ENCODE results near the gene COA8. TPM values are rescaled to one million over a fixed set of nuclear protein-coding genes. Genes with fewer than 3 reads are reported as not detected.

The COA8 gene
- total and polyA plus RNA-seq, 9 of the 15 experiments (the other 6 are each of a cell fraction or from before 2014, with no cell fraction given) = 5.0 to 35.3 (median 25.7) TPM

DNA sequence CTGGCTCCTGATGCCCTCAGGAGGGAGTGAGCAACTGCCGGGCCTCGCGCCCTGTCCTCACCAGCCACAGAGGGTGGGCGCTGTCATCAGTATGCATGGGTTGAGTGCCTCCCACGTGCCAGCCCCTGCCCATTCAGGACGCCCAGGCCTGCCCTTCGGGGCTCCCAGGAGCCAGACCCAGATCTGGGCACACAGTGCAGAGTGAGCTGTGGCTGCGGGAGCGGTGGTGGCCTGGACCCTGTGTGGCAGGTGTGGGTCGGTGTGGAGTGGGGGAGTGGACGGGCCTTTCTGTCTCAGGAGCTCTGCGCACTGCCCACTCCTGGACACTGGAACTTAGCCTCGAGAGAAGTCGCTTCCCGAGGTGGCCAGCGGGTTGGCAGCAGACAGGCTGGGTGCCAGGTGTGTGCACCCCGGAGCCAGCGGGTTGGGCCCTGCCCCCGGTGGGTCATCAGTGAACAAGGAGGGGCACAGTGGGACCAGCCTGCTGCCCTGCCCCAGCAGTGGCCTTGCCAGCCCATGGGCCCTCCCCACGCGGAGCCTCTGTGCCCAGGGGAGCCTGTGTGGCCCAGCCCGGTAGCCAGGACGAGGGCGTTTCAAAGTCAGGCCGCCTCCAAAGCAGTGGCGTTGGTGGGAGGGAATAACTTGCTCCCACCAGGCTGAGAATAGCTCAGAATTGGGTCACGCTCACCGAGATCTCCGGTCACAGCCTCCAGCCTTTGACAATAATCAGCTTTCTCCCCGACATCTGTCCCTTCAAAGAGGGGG, 24.3 kb upstream of the COA8 start:
- H3K79me2 ChIP-seq (ENCODE audit: control insufficient read depth, insufficient read depth, low read length) = no peaks in the 10 kb centered on the region
- peaks cover 0 to 86% of the 10 kb centered on the region in 2 experiments; a peak in 2 of 5 replicates for H3K4me1 ChIP-seq (replicated peaks in 1 of 2; ENCODE audit: control insufficient read depth in 2 of 2, insufficient read depth in 2 of 2, low read length in 2 of 2)
- no TSS peak for BruUV-seq (replicated peaks)
- in situ Hi-C loops (cut with MboI) (loop anchor here (10.0 kb wide), 1 partner anchor 454 kb away; the partner anchor contains the start of gene LBHD2), intact Hi-C loops (cut with micrococcal nuclease) (no loop called here)
- ATAC-seq (no peak), DNase-seq (ENCODE audit: extremely low read depth in 1 of 4, low spot score in 3 of 4) (no peak), FAIRE-seq (no peak)
- peak; percentile 72 for TF ChIP-seq POLR2G (IDR thresholded peaks at IDR 0.05; ENCODE audit: low read depth, low read length)
- no peak for TF ChIP-seq KLF10 (CRISPR knock-in tag; IDR thresholded peaks at IDR 0.05)
- peak; percentile 54; the same call in 1 of the 2 replicates for TF ChIP-seq HNRNPL (IDR thresholded peaks at IDR 0.05; ENCODE audit: low read depth, low read length)
- TF ChIP-seq, protein P1, sequence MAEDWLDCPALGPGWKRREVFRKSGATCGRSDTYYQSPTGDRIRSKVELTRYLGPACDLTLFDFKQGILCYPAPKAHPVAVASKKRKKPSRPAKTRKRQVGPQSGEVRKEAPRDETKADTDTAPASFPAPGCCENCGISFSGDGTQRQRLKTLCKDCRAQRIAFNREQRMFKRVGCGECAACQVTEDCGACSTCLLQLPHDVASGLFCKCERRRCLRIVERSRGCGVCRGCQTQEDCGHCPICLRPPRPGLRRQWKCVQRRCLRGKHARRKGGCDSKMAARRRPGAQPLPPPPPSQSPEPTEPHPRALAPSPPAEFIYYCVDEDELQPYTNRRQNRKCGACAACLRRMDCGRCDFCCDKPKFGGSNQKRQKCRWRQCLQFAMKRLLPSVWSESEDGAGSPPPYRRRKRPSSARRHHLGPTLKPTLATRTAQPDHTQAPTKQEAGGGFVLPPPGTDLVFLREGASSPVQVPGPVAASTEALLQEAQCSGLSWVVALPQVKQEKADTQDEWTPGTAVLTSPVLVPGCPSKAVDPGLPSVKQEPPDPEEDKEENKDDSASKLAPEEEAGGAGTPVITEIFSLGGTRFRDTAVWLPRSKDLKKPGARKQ (CRISPR knock-in tag; IDR thresholded peaks at IDR 0.05) = no peak
- TF ChIP-seq PHF8 (IDR thresholded peaks at IDR 0.05; ENCODE audit: borderline replicate concordance, low read length) = no peak
- TF ChIP-seq POLR2A (conservative IDR thresholded peaks at IDR 0.05) = 0 out of 2 replicates have a peak, but pooled peaks have one; percentile 17
- POLR2A ChIA-PET = interaction anchor here (0.6 to 1.6 kb wide), 5 partner anchors 9 to 202 kb away, joined by 3 to 7 read pairs (median 3); partner anchors contain the start of gene TRMT61A
- H3K27ac ChIP-seq (ENCODE audit: extremely low read depth, low read depth, low read length) = no peak overlapping the region
- 61% methylated on average over 27 of the region's 30 CpGs for WGBS (ENCODE audit: insufficient coverage, low coverage, missing lambda C conversion rate)
- H3K27me3 ChIP-seq (ENCODE audit: control insufficient read depth in 2 of 2, insufficient read depth in 2 of 2, low read length in 2 of 2) = no peaks in the 10 kb centered on the region
- no peaks in the 10 kb centered on the region for H3K9me3 ChIP-seq (replicated peaks; ENCODE audit: control insufficient read depth, insufficient read depth, low read depth, low read length)
- H2AFZ ChIP-seq (ENCODE audit: low read depth, low read length) = no peak overlapping the region
- no peaks in the 10 kb centered on the region for H4K20me1 ChIP-seq (replicated peaks; ENCODE audit: control insufficient read depth, insufficient read depth, low read length)
- CTCF ChIA-PET (ENCODE audit: low intra/inter-chr PET ratio) = no interaction called here
- peak overlapping the region in 1 of 2 experiments; percentile 45; a peak in 1 of 4 replicates for H3K9ac ChIP-seq (ENCODE audit: insufficient read depth in 1 of 2, low read depth in 2 of 2, low read length in 2 of 2)
- peaks cover 23% of the 10 kb centered on the region; the same call in 1 of the 3 replicates for H3K36me3 ChIP-seq (ENCODE audit: control insufficient read depth, insufficient read depth, low read length)
- H3K9me1 ChIP-seq (ENCODE audit: control insufficient read depth, insufficient read depth, low read length) = no peaks in the 10 kb centered on the region
- H3K4me2 ChIP-seq (ENCODE audit: insufficient read depth, low read length) = no peak overlapping the region
- H3K4me3 ChIP-seq = no peak overlapping the region
